Measurements from ENCODE around the gene WDR37.
"Not testable (repeated sequence)": the region's sequence is repeated elsewhere in the genome, so short reads cannot be mapped to it uniquely, and the experiment has no call there.

The WDR37 gene

GRCh38 chr10:1056326-1057105, at the start of gene WDR37:
WDR37 (plus strand) TSS chr10:1056385; CDS start chr10:1072156, 15,771 bp downstream.
- peak; percentile 89 for DNase-seq

- DNase-seq: no peak
Measured at GRCh38 chr10:1006573-1006972, 49.6 kb upstream of the WDR37 start.

DNA sequence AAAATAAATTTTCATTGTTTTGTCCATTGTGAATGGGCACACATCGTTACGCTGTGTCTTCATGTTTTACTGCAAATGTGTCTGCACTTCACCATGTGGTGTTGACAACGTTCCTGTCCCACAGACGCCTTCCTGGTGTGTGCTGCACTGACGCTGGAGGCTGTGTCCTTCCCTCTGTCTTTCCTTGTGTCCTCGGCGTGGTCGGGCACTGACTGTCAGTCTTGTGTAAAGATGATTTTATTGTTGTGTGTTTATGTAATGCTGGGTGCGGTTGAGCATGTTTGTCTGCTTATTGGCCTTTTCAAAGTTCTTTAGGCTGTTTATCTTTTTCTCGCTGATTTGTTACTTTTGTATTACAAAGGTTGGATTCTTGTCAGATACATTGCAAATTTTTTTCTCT, 48.6 kb upstream of the WDR37 start:
- DNase-seq: no peak

GRCh38 chr10:1009071-1009494, 47.1 kb upstream of the WDR37 start:
- DNase-seq: no peak

- not testable (repeated sequence) for DNase-seq
Measured at GRCh38 chr10:1009947-1010346, 46.2 kb upstream of the WDR37 start.

DNA sequence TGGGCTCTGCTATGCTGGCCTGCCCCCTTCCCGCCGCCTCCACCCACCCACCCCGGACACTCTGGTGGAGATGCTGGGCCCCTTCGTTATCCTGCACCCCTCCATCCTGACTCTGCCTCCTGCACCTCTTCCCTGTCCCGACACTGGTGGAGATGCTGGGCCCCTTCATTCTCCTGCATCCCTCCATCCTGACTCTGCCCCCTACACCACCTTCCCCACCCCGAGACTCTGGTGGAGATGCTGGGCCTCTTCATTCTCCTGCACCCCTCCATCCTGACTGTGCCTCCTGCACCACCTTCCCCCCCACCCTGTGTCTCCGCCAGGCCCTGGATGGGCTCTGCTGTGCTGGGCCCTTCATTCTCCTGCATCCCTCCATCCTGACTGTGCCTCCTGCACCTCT, 45.5 kb upstream of the WDR37 start:
- DNase-seq: no peak

DNA sequence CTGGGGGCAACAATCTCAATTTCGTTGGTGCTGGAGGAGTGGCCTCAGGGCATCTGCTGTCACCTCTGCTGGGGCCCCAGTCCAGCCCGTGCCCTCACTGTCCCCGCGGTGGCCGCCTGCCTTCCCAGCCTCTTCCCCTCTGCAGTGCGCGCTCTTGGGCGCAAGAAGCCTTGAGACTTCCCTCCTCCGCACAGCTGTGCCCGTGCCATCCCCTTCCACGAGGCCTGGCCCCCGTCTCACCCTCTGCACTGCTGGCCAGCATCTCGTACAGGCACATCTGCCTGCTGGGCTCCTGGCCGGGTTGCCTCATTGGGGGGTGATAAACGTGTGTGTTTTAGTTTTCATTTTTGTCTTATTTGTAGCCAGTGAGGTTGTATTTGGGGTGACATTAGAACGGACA, 44.5 kb upstream of the WDR37 start:
- DNase-seq: no peak

DNA sequence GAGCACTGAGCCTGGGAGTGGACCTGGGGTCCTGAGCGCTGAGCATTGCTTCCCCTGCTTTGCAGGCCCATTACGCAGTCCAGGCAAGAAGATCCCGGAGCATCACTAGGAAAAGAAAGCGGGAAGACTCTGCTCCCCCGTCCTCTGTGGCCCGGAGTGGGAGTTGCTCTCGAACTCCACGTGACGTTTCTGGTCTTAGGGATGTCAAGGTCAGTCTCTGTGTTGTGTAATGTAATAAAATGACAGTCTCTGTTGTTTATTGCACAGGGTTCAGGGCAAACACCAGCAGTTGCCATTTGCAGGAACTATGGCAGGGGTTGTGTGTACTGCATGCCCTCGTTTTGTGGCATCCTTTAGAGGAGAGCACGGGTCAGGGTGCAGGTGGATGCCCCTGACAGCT, 40.5 kb upstream of the WDR37 start:
- DNase-seq: no peak

DNA sequence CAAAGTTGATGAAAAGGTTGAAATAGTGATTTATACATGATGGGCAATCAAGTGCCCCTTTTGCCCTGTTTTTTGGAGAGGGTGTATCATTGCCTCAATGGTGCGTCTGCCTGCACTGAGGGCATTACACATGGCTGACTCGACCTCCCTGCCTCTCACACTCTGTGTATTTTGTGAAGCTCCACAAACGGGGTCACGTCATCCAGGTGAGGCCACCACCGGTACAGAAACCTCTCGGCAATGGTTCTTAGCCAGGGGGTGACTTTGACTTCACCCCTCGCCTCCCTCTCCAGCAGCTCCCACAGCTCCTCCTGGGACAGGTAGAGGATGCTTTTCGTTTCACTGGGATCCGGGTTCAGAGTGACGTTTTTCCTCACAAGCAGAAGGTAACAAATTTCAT, 36.8 kb upstream of the WDR37 start:
- DNase-seq: no peak

GRCh38 chr10:1020460-1020859, 35.7 kb upstream of the WDR37 start:
- DNase-seq: no peak

GRCh38 chr10:1020958-1021357, 35.2 kb upstream of the WDR37 start:
- DNase-seq: no peak

- DNase-seq: no peak
Measured at GRCh38 chr10:1022413-1022812, 33.8 kb upstream of the WDR37 start.

GRCh38 chr10:1024103-1024502, 32.1 kb upstream of the WDR37 start:
- DNase-seq: no peak

GRCh38 chr10:1025683-1026082, 30.5 kb upstream of the WDR37 start, which contains the start of gene IDI2:
IDI2 (minus strand) TSS chr10:1025859; CDS start chr10:1024723, 1,136 bp downstream.
- DNase-seq: no peak

DNA sequence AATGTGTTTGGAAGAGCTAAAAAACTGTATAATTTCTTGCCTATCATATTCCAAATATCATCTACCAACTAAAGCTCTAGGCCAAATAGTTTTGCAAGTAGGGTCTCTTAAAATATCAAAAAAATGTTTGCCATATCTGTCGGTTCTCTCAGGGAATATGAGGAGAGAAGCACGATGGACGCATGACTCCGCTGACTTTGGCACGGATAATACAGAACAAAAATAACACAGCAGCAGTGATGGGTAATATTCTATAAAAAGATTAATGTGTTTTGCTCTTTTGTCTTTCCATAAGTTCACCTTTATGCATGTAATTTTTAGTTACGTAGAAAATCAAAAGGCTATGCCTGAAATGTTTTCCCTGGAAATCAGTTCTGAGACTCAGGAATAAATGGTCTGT, 29.6 kb upstream of the WDR37 start:
- no peak for DNase-seq

DNA sequence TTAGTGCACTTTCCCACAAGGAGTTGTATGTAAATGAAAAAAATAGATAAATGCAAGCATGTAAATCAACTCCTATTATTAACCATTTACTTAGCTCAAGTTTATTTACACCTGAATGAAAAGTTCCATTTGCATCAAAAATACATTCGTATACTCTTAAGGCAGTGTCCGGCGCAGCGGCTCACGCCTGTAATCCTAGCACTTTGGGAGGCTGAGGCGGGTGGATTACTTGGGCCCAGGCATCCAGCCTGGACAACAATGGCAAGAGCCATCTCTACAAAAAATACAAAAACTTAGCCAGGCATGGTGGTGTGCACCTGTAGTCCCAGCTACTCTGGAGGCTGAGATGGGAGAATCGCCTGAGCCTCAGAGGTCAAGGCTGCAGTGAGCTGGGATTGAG, 26.3 kb upstream of the WDR37 start:
- no peak for DNase-seq

GRCh38 chr10:1033601-1034000, 22.6 kb upstream of the WDR37 start:
- DNase-seq: no peak

- DNase-seq: no peak
Measured at GRCh38 chr10:1034758-1035157, 21.4 kb upstream of the WDR37 start.

DNA sequence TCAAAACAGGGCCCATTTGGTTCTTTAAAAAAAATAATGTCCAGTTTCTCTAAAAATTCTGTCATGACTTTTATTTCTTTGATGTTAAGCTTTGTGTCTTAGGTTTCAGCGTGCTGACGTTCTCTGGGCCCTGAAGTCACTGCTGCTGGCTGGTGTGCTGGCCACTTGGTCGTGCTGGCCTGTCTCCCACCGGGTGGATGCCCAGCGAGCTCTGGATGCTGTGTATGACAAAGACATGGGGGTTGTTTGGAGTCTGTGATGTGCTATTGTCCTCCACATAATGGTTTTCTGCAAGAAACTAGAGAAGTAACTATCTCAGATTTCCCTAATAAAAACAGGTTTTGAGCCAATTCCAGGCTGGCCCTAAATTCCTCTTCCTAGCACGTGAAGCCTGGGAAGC, 21.0 kb upstream of the WDR37 start:
- no peak for DNase-seq

- DNase-seq: peak; percentile 20
Measured at GRCh38 chr10:1036341-1036791, 19.8 kb upstream of the WDR37 start.

- DNase-seq: no peak
Measured at GRCh38 chr10:1037098-1037497, 19.1 kb upstream of the WDR37 start.

DNA sequence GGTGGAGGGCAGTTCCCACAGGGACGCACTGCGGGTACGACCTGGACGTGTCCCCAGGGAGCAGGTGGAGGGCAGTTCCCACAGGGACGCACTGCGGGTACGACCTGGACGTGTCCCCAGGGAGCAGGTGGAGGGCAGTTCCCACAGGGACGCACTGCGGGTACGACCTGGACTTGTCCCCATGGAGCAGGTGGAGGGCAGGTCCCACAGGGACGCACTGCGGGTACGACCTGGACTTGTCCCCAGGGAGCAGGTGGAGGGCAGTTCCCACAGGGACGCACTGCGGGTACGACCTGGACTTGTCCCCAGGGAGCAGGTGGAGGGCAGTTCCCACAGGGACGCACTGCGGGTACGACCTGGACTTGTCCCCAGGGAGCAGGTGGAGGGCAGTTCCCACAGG, 17.4 kb upstream of the WDR37 start:
- DNase-seq: not testable (repeated sequence)

DNA sequence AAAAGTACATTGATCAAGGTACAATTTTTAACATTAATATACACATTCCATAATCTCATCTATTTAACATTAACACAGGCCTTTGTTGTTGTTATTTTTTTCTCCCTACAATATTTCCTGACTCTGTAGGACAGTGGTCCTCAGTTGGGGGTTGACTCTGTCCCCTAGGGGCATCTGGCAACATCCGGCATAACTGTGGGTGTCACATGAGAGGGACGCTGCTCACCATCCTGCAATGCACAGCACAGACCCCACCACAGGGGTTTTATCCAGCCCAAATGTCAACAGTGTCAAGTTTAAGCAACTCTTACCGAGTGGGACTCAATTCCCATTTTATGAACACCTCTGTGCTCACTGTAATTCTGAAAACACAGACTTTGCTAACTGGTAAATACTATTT, 16.1 kb upstream of the WDR37 start:
- no peak for DNase-seq

GRCh38 chr10:1041514-1041913, 14.7 kb upstream of the WDR37 start:
- DNase-seq: no peak

- DNase-seq: peak; percentile 37
Measured at GRCh38 chr10:1043532-1043995, 12.6 kb upstream of the WDR37 start.
